NCI-H146 treated with DMSO at 0.1 percent for 48 hours (cell line): ENCODE data around the gene KRTAP10-5.
"Not testable (repeated sequence)": the region's sequence is repeated elsewhere in the genome, so short reads cannot be mapped to it uniquely, and the experiment has no call there.

ENCODE experiments used
- DNase-seq: peaks from one replicate; lab custom pipeline; 2025; ENCODE audit not compliant: unreplicated experiment; lab: John Stamatoyannopoulos, UW

KRTAP10-5 gene, protein sequence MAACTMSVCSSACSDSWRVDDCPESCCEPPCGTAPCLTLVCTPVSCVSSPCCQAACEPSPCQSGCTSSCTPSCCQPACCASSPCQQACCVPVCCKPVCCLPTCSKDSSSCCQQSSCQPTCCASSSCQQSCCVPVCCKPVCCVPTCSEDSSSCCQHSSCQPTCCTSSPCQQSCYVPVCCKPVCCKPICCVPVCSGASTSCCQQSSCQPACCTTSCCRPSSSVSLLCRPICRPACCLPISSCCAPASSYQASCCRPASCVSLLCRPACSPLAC

DNA sequence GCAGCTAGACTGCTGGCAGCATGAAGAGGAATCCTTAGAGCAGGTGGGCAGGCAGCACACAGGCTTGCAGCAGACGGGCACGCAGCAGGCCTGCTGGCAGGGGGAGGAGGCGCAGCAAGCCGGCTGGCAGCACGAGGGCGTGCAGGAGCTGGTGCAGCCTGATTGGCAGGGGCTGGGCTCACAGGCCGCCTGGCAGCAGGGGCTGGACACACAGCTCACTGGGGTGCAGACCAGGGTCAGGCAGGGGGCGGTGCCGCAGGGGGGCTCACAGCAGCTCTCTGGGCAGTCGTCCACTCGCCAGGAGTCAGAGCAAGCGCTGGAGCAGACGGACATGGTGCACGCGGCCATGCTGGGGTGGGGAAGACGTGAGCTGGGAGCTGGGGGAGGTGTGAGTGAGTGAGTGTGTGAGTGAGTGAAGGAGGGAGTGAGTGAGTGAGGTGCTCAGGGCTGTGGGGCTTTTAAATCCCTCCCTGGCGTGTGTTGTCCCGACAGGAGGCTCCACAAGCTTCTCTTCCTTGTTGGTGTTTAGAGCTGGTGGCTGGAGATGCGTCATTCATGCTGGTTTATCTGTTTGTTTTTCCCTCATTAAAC, at the start of gene KRTAP10-5:
KRTAP10-5 (minus strand) TSS at position 374 of the 591 bp plus-strand sequence; CDS start at position 348, 26 bp downstream.
- not testable (repeated sequence) for DNase-seq

DNA sequence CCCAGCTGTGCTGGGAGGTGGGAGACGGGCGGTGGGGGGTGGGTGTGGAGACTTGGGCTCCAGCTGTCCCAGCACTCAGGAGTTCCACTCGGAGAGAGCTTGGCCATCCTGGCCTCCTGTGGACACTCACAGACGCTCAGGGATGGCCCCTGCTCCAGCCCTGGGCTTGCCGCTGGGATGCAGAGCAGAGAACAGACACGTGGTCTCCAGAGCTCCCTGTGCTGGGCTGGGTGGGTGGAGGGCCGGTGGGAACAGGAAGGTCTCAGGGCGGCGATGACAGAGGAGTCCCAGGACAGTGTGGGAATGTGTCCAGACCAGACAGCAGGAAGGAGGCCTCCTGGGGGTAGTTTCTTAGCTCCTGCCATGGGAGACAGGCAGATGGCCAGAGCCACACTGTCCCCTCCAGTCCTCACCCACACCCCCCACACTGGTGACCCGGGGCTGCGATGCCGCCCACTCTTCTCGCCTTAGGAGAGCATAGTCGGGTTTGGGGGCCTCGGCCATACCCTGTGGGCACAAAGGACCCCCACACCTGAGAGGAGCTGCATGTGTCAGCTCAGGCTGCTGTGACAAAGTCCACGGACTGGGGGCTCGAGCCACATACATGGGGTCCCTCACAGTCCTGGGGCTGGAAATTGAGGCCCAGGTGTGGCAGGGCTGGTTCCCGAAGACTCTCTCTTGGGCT, 48.4 kb upstream of the KRTAP10-5 start:
- no peak for DNase-seq

DNA sequence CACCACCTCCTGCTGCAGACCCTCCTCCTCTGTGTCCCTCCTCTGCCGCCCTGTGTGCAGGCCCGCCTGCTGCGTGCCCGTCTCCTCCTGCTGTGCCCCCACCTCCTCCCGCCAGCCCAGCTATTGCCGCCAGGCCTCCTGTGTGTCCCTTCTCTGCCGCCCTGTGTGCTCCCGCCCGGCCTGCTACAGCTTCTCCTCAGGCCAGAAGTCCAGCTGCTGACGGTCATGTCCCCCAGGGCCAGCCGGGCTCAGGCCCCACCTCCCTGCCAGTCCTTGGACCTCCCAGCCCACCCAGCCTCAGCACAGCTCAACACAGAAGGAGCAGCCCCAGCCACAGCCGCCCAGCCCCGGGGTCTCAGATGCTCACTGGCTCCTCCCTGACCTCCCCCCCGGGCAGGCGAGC, 47.4 kb upstream of the KRTAP10-5 start:
- not testable (repeated sequence) for DNase-seq

DNA sequence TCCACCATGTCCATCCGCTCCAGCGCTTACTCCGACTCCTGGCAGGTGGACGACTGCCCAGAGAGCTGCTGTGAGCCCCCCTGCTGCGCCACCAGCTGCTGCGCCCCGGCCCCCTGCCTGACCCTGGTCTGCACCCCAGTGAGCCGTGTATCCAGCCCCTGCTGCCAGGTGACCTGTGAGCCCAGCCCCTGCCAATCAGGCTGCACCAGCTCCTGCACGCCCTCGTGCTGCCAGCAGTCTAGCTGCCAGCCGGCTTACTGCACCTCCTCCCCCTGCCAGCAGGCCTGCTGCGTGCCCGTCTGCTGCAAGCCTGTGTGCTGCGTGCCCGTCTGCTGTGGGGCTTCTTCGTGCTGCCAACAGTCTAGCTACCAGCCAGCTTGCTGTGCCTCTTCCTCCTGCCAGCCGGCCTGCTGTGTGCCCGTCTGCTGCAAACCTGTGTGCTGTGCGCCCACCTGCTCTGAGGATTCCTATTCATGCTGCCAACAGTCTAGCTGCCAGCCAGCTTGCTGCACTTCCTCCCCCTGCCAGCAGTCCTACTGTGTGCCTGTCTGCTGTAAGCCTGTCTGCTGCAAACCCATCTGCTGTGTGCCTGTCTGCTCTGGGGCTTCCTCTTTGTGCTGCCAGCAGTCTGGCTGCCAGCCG, 46.9 kb upstream of the KRTAP10-5 start:
- DNase-seq: peak; percentile 54

DNA sequence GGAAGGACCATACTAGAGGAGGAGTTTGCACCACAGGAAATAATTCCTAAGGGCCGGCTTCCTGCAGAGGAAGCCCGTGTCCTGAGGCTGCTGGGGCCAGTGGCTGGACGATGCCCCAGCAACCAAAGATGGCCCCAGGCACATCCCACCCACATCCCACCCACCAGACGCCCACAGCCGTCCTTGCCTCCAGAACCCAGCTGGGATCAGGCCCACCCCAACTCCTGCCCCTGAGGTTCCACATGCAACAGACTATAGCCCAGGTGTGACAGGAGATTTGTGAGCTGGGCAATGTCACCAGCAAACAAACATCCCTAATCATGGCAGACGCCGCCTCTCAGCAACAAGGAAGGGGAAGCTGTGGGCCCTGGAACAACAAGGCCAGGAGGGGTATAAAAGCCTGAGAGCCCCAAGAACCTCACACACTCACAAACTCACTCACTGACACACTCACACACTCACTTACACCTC, 46.3 kb upstream of the KRTAP10-5 start, which contains the start of gene KRTAP10-9:
KRTAP10-9 (plus strand) TSS at position 421 of the 471 bp plus-strand sequence. CDS start 79 bp downstream, outside the sequence.
- DNase-seq: peak; percentile 54

DNA sequence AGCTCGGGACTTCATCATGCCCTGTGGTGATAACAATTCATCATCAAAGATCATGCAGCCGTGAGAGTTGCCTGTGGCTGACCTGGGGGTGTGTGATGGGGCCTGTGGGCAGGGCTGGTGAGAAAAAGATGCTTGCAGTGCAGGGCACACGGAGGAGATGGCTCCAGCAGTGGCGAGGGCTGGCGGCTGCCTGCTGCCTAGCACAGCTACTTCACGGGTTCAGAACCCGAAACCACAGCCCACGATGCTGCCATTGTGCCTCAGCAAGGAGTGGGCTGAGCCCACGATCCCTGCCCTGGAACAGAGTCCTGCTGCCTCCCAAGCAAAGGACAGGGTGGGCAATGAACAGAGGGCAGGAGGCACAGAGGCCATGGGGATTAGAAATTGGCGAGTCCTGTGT, 45.9 kb upstream of the KRTAP10-5 start:
- DNase-seq: no peak

DNA sequence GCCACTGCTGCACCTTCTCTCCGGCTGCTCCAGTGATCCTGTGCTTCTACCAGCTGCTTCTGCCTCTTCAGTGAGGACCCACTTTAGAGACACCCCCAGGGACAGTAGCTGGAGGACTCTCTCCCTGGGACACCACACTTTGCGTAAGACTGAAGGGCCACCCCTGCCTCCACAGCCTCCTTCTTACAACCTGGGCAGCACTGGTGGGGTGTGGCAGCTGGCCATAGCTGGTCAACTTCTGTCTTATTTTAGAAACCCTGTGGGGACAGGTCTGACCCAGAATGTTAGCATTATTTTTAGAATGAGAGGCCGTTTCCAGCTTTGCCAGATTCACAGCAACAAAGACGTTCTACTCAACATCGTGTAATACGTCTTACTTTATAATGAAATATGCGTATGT, 45.4 kb upstream of the KRTAP10-5 start:
- no peak for DNase-seq

DNA sequence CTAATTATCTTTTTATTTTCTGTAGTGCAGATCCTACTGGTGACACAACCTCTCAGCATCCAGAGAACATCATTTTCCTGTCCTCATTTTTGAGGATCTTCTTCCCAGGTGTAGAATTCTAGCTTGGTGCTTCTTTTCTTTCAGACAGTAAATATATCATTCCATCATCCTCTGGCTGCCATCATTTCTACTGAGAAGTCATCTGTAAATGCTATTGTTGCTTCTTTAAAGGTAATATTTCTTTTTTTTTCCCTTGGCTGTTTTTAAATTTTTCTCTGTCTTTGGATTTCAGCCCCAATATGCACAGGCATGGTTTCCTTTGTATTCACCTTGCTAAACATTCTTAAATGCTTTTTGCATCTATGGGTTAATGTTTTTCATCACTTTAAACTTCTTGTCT, 43.2 kb upstream of the KRTAP10-5 start:
- no peak for DNase-seq

DNA sequence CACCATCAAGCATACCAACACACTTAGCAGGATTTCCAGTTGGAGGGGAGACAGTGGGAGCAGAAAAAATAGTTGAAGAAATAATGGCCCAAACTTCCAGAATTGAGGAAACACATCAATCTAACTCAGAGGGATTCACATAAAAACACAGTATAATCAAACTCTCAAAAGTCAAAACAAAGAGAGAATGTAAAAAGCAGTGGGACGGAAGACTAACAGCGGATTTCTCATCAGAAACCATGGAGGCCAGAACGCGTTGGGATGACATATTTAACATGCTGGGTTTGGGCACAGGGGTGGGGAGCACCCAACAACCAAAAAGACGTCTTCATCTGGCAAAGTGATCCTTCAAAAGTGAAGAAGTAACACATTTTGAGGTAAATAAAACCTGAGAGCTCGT, 39.5 kb upstream of the KRTAP10-5 start:
- no peak for DNase-seq

DNA sequence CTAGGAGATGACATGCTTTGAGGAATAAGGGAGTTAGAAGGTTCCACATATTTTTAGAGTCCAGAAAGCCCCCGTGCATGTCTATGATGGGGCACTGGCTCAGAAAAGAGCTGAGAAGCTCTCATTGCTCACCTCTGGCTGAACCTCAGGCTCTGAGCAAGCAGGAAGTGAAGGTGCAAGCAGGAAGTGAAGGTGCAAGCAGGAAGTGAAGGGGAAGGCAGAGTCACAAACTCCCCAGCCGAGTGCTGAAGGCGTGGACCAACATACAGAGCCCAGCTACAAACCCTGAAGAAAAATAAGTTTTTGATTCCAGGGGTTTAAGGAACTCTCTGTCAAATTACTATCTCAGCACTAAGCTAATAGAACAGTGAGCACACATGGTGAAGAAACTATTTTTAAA, 38.5 kb upstream of the KRTAP10-5 start:
- DNase-seq: no peak

DNA sequence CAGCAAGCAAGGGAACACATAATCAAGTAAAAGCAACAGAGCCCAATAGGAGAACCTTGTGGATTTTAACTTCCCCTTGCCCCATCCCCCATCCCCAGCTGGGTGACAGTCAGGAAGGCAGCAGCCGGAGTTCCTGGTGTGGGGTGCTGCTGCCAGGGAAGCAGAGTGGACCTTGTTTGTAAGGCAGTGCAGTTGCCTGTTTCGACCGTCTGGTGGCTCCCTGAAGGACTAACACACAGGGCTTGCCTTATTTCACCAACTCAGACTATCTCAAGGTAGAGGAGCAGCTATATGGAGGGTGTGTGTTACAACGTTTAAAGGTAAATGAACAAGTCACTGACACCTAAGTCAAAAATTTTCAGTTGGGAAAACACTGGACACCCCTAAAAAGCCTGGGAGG, 38.1 kb upstream of the KRTAP10-5 start:
- no peak for DNase-seq

DNA sequence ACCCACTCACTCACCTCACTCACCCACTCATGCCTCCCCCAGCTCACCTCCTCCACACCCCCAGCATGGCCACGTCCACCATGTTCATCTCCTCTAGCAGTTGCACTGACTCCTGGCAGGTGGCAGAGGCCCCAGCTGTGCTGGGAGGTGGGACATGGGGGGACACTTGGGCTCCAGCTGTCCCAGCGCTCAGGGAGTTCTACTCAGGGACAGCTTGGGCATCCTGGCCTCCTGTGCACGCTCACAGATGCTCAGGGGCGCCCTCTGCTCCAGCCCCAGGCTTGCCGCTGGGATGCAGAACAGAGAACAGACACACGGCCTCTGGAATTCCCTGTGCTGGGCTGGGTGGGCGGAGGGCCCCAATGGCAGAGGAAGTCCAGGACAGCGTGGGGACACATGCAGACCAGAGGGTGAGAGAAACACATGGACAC, 36.7 kb upstream of the KRTAP10-5 start:
- no peak for DNase-seq

DNA sequence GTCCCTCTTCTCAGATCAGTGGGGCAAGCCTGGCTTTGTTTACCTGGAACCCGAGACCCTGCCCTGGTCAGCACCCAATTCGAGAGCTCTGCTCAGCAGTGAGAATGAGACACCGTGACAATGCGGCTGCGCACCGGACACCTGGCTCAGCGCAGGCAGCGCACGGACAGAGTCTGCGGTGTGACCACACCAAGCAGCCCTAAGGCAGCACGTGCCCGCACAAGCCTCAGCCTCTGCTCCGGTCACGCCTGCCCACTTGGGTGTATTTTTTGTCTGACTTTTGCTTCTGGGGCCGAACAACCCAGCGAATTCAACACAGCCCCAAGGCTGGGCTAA, 36.2 kb upstream of the KRTAP10-5 start:
- peak; percentile 6 for DNase-seq

DNA sequence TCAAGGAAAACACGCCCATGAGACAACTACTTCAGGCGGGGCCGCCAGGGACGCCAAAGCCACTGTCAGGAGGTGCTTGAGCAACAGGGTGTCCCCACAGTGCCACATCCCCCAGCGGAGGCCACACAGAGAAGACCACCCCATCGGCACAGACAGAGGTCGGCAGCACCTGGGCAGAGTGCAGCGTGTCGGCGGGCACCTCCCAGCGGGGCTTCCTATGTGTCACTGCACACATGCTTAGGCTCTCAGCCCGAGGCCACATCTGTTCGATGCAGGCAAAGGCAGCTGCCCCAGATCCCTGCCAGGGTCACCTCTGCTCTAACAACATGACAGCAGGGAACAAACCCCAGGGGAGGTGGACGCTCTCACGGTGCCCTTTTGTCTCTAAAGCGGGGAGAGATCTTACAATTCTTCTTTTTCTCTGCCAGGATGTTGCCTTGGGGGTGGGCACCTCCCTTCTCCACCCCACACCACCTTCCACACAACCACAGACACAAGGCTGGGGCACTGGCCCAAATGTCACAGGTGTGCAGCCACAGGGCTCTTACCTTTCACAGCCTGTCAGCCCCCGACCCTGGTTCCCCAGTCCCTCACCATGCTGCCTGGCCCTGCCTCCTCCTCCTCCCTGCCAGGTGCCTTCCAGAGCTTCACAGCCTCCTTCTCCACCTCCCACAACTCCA, 35.6 kb upstream of the KRTAP10-5 start:
- peak; percentile 23 for DNase-seq

DNA sequence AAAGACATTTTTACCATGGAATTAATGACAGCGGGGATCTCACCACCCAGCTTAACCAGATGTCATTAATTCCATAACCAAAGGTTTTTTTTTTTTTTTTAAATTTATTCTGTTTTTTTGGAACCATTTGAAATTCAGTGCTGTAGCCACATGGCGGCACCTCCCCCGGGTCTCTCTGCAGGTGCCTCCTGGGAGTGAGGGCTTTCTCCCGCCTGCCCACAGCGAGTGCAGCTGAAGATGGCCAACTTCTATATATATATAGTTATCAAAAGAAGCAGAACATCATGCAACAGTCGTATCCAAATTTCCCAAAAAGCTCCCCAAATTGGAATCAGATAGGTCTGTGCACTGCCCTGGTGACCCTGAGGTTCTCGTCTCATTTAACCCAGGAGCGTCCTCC, 35.1 kb upstream of the KRTAP10-5 start:
- DNase-seq: no peak

DNA sequence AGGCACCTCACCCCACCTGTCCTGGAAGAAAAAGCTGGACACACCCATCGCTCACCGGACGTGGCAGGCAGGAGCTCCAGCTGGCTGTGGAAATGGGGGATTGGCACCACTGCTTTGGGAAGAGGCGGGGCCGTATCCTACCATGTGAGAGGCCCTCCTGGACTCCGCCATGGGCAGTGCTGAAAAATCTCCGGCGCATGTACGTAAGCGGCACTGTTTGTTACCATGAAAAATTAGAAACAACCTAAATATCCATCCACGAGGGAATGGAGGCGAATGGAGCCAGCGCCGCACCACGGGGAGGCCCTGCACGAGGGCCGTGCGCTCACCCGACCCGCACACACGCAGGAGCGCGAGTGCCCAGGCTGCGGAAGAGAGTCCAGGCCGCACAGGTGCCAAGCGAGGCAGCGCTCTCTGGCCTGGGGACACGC, 34.6 kb upstream of the KRTAP10-5 start:
- DNase-seq: no peak

DNA sequence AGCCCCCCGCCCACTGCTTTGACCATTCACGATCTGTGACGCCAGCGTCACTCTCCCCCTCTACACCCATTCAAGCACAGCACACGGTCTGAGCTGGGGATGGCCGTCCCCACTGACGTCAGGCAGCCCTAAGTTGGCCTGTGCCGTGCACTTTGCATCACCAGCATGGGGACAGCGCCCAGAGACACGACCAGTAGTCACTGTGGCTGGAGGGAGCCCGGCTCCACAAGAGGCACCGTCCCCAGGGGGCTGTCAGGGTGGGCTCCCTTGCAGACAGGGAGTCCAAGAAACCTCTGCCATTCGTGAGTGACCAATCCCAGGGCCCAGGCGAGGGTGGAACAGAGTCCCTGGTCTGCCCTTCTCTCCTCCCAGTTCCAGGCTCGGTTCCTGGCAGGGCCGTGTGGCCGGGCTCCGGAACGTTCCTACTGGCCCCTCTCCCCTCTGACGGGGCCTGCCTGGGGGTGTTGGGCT, 33.8 kb upstream of the KRTAP10-5 start:
- DNase-seq: no peak

DNA sequence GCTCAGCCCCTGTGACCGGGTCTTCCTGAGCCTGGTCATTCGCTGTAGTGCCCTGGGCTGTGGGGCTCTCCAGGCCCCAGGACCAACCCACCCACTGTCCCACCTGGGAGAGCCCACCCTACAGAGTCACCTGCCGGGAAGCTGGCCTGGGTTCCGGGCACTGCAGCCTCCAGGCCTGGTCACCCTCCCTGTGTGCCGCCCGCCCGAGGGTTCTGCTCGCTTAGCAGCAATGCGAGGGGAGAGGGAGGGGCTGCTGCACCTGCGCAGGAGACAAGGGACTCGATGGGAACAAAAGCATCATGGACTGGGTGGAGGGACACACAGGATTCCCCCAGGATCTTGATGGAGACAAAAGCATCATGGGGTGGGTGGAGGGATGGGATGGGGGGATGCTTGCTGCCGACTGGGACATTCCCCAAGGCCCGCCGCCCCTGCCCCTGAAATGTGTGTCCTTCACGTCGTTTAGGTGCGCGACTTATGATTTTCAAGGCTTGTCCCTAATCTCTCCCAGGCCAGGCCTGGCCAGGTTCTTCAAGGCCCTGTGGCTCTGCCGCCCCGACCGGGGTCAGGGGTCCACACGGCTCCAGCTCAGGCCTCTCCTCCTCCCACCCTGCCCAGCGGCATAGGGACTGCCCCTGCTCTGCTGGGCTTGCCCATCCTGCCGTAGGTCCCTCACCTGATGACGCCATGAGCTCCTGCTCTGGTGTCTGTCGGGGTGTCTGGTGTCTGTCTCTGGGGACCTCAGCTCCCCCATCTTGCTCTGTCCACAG, 33.2 kb upstream of the KRTAP10-5 start:
- DNase-seq: no peak

DNA sequence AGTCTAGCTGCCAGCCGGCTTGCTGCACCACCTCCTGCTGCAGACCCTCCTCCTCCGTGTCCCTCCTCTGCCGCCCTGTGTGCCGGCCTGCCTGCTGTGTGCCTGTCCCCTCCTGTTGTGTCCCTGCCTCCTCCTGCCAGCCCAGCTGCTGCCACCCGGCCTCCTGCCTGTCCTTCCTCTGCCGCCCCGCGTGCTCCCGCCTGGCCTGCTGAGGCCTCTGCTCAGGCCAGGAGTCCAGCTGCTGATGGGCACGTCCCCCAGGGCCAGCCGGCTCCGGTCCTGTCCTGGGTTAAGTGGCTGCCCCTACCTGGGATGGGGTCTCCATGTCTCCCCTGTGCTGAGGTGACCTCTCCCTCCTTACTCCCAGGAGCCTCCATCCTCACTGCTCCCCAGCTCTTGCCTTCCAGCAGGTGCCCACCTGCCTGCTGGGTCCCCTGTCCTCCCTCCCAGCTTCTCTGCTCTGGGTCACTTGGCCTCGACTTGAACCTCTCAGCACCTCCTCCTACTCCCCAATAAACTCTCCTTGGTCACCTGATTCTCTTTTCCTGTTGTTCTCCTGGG, 32.3 kb upstream of the KRTAP10-5 start:
- no peak for DNase-seq

DNA sequence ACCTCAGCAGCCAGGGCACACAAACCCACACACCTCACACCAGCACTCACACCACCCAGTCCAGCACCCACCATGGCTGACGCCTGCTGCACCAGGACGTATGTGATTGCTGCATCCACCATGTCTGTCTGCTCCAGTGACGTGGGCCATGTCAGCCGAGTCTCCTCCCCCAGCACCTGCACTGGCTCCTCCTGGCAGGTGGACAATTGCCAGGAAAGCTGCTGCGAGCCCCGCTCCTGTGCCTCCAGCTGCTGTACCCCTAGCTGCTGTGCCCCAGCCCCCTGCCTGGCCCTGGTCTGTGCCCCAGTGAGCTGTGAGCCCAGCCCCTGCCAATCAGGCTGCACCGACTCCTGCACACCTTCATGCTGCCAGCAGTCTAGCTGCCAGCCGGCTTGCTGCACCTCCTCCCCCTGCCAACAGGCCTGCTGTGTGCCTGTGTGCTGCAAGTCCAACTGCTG, 31.7 kb upstream of the KRTAP10-5 start, which contains the start of gene KRTAP10-8:
KRTAP10-8 (plus strand) TSS at position 51 of the 458 bp plus-strand sequence; CDS start at position 73, 22 bp downstream.
- DNase-seq: no peak
